NCI-H187 treated with DMSO at 0.1 percent for 48 hours (cell line): ENCODE data around the gene WBP2NL.
"Not testable (repeated sequence)": the region's sequence is repeated elsewhere in the genome, so short reads cannot be mapped to it uniquely, and the experiment has no call there.

Experiments used
- DNase-seq: peaks from one replicate; lab custom pipeline; 2025; lab: John Stamatoyannopoulos, UW

The WBP2NL gene

GRCh38 chr22:42033263-42034181 is 34.9 kb downstream of the WBP2NL start:
- no peak for DNase-seq

- DNase-seq, result no peak
These were observed 36.7 kb downstream of the WBP2NL start for GRCh38 chr22:42035256-42035655.

- no peak for DNase-seq
These were observed 40.7 kb downstream of the WBP2NL start for GRCh38 chr22:42039271-42039670.

- DNase-seq, result no peak
These were observed 43.2 kb downstream of the WBP2NL start for GRCh38 chr22:42041784-42042183.

GRCh38 chr22:42050641-42051180 is 52.1 kb downstream of the WBP2NL start:
- no peak for DNase-seq

- no peak for DNase-seq
These were observed 54.2 kb downstream of the WBP2NL start for GRCh38 chr22:42052765-42053164.

GRCh38 chr22:42056757-42057511 is 58.3 kb downstream of the WBP2NL start:
- no peak for DNase-seq

- no peak for DNase-seq
These were observed 61.9 kb downstream of the WBP2NL start for GRCh38 chr22:42060489-42060888.

- no peak for DNase-seq
These were observed 62.5 kb downstream of the WBP2NL start for GRCh38 chr22:42061041-42061440.

GRCh38 chr22:42062506-42063170 is 64.0 kb downstream of the WBP2NL start:
- DNase-seq, result no peak

- no peak for DNase-seq
These were observed 66.0 kb downstream of the WBP2NL start for GRCh38 chr22:42064629-42065028.

- no peak for DNase-seq
These were observed 67.0 kb downstream of the WBP2NL start for GRCh38 chr22:42065438-42066125.

GRCh38 chr22:42066126-42066761 is 67.7 kb downstream of the WBP2NL start:
- no peak for DNase-seq

- DNase-seq, result no peak
These were observed 68.3 kb downstream of the WBP2NL start for GRCh38 chr22:42066937-42067336.

- DNase-seq, result no peak
These were observed 69.2 kb downstream of the WBP2NL start for GRCh38 chr22:42067671-42068251.

- DNase-seq, result no peak
These were observed 69.7 kb downstream of the WBP2NL start for GRCh38 chr22:42068291-42068690.

- no peak for DNase-seq
These were observed 71.4 kb downstream of the WBP2NL start for GRCh38 chr22:42069801-42070516.

GRCh38 chr22:42070517-42071422 is 72.2 kb downstream of the WBP2NL start, which contains the start of gene NAGA:
Gene NAGA, minus strand, starts transcription at chr22:42070812. Its CDS starts 515 bp downstream, at chr22:42070297.
- peak; percentile 41 for DNase-seq

GRCh38 chr22:42071508-42071907 is 72.9 kb downstream of the WBP2NL start:
- DNase-seq, result not testable (repeated sequence)
